ENCODE data around the gene APOL2. TPM values are rescaled to one million over a fixed set of nuclear protein-coding genes. Genes with fewer than 3 reads are reported as not detected.

APOL2 gene
- total and polyA plus RNA-seq, 10 of the 15 experiments (the other 5 are each of a cell fraction or from before 2014, with no cell fraction given) = 4.4 to 39.9 (median 25.0) TPM

GRCh38 chr22:36196254-36197064 is 42.9 kb downstream of the APOL2 start (continued):
- TF ChIP-seq MYC (IDR thresholded peaks at IDR 0.05; ENCODE audit: insufficient read depth, insufficient read length, insufficient replicate concordance, low read length, severe bottlenecking) (no peak), FOXK2 (IDR thresholded peaks at IDR 0.05) (no peak), SMC3 (IDR thresholded peaks at IDR 0.05; ENCODE audit: borderline replicate concordance, low read length) (no peak), ZNF274 (IDR thresholded peaks at IDR 0.05; ENCODE audit: insufficient read depth, insufficient read length) (no peak), ATF3 (IDR thresholded peaks at IDR 0.05; ENCODE audit: borderline replicate concordance, extremely low read depth, low read depth, low read length) (no peak), BACH1 (IDR thresholded peaks at IDR 0.05; ENCODE audit: borderline replicate concordance) (no peak), SMAD1 (IDR thresholded peaks at IDR 0.05; ENCODE audit: low read depth, partially characterized antibody) (no peak), RELB (IDR thresholded peaks at IDR 0.05; ENCODE audit: low read depth) (no peak), BMI1 (IDR thresholded peaks at IDR 0.05; ENCODE audit: borderline replicate concordance) (no peak), ZZZ3 (IDR thresholded peaks at IDR 0.05; ENCODE audit: control insufficient read depth, insufficient read length, low read depth) (no peak)
